Stimulated activated CD4-positive, alpha-beta T cell treated with anti-CD3 and anti-CD28 coated beads, TNF-alpha, amount 100 ng/mL, for 24 hours (primary cell): Measurements from ENCODE around the gene MAP1LC3B2.
"Not testable (repeated sequence)": the region's sequence is repeated elsewhere in the genome, so short reads cannot be mapped to it uniquely, and the experiment has no call there.

Experiments used
- DNase-seq, 3 experiments: peaks; one replicate each; pipeline ENCODE4 v3.0.0-alpha.2; 2020; ENCODE audit warnings: low read depth in 3 of 3

The MAP1LC3B2 gene

GRCh38 chr12:116558280-116559161 is 660 bp upstream of the MAP1LC3B2 start:
- no peak for DNase-seq

GRCh38 chr12:116561181-116561821 is 2.1 kb downstream of the MAP1LC3B2 start:
- no peak for DNase-seq

DNA sequence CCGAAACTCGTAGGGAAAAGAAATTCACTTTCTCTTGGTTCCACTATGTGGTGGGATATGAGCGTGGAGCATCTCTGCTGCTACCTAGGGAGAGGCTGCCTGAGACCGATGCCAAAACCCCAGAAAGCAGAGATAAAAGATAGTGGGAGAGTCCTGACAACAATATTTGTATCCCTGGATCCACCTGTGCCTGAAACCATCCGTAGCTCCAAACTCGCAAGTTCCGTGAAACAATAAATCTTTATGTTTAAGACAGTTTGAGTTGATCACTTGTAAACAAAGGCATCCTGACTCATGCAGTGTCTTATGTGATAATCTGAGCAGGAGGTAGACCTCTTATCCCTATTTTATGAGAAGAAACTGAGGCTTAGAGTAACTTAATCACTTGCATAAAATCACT is 2.9 kb downstream of the MAP1LC3B2 start:
- no peak for DNase-seq

GRCh38 chr12:116563262-116563661 is 4.1 kb downstream of the MAP1LC3B2 start:
- no peak for DNase-seq

GRCh38 chr12:116564080-116564479 is 4.9 kb downstream of the MAP1LC3B2 start:
- no peak for DNase-seq

GRCh38 chr12:116565221-116565620 is 6.0 kb downstream of the MAP1LC3B2 start:
- DNase-seq: not testable (repeated sequence)

DNA sequence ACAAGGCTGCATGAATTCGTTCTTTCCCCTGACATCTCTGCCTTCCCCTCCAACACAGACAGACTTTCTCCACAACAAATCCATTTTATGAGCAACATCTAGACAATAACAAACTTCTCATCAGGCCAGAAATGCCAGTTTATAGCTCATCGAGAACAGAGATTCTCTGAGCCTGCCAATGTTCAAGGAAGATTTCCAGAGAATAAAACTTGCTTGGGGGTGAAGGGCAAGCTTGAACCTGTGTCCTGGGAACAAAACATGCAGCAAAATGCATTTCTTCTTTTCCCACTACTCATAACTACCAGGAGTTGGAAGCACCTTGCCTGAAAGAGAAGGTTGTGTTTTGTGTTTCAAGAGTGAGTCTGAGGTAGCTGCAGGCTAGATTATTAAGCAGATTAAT is 6.8 kb downstream of the MAP1LC3B2 start:
- no peak for DNase-seq

DNA sequence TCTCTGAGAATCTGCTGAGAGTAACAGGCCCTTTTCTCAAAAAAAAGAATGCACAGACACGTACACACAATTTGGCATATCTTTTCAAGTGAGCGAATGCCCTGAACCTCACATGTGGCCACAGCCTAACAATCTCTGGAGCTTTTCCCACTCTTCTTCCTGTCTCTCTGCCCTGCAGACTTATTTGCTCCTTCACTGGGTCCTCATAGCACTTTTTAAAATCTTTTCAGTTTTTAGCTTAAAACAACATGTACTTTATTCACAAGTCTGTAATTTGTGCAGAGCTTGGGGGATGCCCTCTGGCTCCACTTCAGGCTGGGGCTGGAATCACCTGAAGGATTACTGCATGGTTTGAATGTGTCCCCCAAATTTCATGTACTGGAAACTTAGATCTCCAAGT is 9.0 kb downstream of the MAP1LC3B2 start:
- DNase-seq: no peak

GRCh38 chr12:116571089-116571488 is 11.9 kb downstream of the MAP1LC3B2 start:
- no peak for DNase-seq

DNA sequence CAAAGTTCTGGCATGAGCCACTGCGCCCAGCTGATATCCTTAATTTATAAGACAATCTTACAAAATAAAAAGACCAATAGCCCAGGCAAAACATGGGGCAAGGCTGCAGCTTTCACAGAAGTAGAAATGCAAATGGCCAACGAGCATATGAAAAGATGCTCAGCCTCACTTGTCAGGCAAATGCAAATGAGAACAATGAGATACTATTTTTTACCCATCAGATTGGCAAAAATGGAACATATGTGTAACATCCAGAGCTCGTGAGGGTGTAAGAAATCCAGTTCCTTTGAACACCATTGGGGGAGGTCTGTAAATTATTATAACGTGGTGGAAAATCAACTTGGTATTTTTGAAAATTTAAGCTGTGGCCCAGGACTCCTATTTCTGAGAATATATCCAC is 14.6 kb downstream of the MAP1LC3B2 start:
- no peak for DNase-seq

- DNase-seq: not testable (repeated sequence)
Observed at GRCh38 chr12:116575754-116576153, 16.6 kb downstream of the MAP1LC3B2 start.

DNA sequence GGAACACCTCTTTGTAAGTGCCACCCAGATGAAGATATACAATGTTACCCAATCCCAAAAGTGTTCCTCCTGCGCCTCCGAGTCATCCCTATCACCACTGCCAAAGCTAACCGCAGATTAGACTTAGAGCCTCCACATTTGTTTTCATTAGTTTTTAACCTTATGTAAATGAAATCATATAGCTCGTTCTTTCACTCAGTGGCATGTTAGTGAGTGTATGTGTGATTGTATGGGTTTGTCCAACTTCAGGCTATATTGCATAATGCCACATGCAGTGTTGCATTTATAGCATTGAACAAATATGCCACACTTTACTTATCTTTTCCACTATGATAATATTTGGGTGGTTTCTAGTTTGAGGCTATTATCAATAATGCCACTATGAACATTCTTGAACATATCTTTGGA is 18.0 kb downstream of the MAP1LC3B2 start:
- no peak for DNase-seq

GRCh38 chr12:116578051-116578450 is 18.9 kb downstream of the MAP1LC3B2 start:
- no peak for DNase-seq

GRCh38 chr12:116582610-116583009 is 23.4 kb downstream of the MAP1LC3B2 start:
- no peak for DNase-seq

GRCh38 chr12:116583129-116583694 is 24.0 kb downstream of the MAP1LC3B2 start:
- no peak for DNase-seq

DNA sequence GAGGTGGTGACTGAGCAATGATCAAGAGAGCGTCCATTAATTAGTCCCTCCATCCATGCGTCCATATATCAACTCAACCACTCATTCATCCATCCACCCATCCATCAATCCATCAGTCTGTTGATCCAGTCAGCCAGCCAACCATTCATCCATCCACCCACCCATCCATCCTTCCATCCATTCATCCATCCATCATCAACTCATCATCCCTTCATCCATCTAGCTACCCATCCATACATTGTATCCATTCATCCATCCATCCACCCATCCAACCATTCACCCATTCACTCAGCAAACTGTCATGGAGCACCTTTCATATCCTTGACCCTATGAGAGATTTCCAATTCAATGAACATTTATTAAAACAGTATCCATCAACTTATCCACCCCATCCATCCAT is 28.1 kb downstream of the MAP1LC3B2 start:
- no peak for DNase-seq

DNA sequence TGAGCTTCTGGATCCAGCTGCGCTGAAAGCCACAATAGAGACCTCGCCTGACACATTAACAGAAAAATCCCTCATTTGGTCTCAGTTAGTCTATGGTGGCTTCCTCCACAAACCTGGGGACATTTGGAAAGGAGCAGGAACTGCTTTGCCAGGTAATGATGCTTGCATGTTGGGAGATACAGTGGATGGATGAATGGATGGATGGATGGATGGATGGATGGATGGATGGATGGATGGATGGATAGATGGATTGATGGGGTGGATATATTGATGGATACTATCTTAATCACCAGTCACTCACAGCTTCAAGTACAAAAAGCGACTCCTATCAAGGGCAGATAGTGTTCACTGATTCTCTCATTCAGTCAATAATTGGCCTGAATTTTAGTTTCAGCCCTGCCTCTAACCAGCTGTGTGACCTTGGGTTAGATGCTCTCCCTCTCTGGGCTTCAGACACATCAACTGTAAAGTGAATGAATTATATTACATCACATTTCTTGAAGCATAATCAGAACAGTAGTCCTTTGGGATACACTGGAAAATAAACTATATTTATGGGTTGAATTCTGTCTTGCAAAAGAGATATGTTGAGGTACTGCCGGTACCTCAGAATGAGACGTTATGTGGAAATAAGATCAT is 29.3 kb downstream of the MAP1LC3B2 start:
- DNase-seq: no peak

- no peak for DNase-seq
Observed at GRCh38 chr12:116589581-116589980, 30.4 kb downstream of the MAP1LC3B2 start.

DNA sequence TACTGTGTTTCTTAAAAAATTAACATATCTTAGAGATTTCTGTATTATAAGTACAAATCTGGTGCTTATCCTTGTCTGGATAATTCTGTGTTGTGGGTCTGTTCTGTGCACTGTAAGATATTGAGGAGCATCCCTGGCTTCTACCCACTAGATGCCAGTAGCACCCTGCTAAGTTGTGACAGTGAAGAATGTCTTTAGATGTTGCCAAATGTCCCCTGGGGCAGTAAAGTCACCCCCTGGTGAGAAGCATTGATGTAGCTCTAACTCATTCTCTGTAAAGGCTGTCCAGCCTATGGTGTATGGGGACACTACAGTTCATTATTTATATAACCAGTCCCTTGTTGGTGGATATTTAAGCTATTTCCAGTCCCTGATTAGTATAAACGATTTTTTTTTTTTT is 31.4 kb downstream of the MAP1LC3B2 start:
- no peak for DNase-seq

- DNase-seq: no peak
Observed at GRCh38 chr12:116591855-116592637, 32.9 kb downstream of the MAP1LC3B2 start.

- no peak for DNase-seq
Observed at GRCh38 chr12:116592731-116593130, 33.5 kb downstream of the MAP1LC3B2 start.
